Large intestine (tissue), 3 donors: ENCODE data around the gene SLC25A21. TPM values are rescaled to one million over a fixed set of nuclear protein-coding genes. Genes with fewer than 3 reads are reported as not detected.
"Not testable (repeated sequence)": the region's sequence is repeated elsewhere in the genome, so short reads cannot be mapped to it uniquely, and the experiment has no call there.

Experiments
- DNase-seq, 2 donors: peaks; one replicate each; pipeline versions ENCODE4 v3.0.0 to v3.0.0-alpha.2; 2013
- H3K27ac ChIP-seq: one replicate; pipeline ENCODE4 v1.5.1; 2013; ENCODE audit warnings: low read length
- H3K27me3 ChIP-seq: 2 replicates; pipeline ENCODE4 v1.6.1; 2013; ENCODE audit warnings: low read length; ENCODE audit not compliant: control insufficient read depth, insufficient read depth
- H3K36me3 ChIP-seq: 2 replicates; pipeline ENCODE4 v1.6.1; 2013; ENCODE audit warnings: low read length; ENCODE audit not compliant: control insufficient read depth, insufficient read depth
- H3K4me1 ChIP-seq: one replicate; pipeline ENCODE4 v1.6.1; 2013; ENCODE audit warnings: low read length; ENCODE audit not compliant: control insufficient read depth, insufficient read depth
- H3K4me3 ChIP-seq: one replicate; pipeline ENCODE4 v1.5.1; 2013; ENCODE audit warnings: low read length
- H3K9me3 ChIP-seq: one replicate; pipeline ENCODE4 v1.6.1; 2013; ENCODE audit warnings: mild to moderate bottlenecking, low read depth, low read length, moderate library complexity; ENCODE audit not compliant: control insufficient read depth
- WGBS: methylation state at CpG from one replicate; pipeline ENCODE4 v1.1.5; 2013; ENCODE audit warnings: low lambda C conversion rate; ENCODE audit not compliant: insufficient coverage; 5-methylcytosine and 5-hydroxymethylcytosine counted together
- polyA plus RNA-seq: library from polyadenylated mRNA; unstranded; fragments of 120-200 nt; gene quantifications from one replicate; pipeline ENCODE4 v1.2.1, GENCODE V29; 2013

The SLC25A21 gene
- polyA plus RNA-seq, 1 donor: 0.58 TPM

DNA sequence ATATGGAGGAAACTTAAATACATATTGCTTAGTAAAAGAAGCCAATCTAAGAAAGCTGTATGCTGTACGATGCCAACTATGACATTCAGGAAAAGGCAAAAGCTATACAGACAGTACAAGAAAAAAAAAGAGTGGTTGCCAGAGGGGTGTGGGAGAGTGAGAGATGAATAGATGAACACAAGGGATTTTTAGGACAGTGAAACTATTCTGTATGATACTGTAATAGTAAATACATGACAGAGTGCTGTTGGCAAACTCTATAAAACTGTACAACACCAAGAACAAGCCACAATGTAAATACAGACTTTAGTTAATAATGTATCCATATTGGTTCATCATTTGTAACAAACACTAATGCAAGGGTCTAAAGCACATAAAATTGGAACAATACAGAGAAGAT is 14.5 kb upstream of the SLC25A21 start:
- no peak overlapping the region for H3K4me3 ChIP-seq
- DNase-seq: no peak
- H3K27me3 ChIP-seq: no peaks in the 10 kb centered on the region
- H3K27ac ChIP-seq: no peak overlapping the region
- H3K9me3 ChIP-seq: no peaks in the 10 kb centered on the region
- no peaks in the 10 kb centered on the region for H3K4me1 ChIP-seq
- no peaks in the 10 kb centered on the region for H3K36me3 ChIP-seq
- WGBS: 100% methylated on average over 1 of the region's 1 CpG

DNA sequence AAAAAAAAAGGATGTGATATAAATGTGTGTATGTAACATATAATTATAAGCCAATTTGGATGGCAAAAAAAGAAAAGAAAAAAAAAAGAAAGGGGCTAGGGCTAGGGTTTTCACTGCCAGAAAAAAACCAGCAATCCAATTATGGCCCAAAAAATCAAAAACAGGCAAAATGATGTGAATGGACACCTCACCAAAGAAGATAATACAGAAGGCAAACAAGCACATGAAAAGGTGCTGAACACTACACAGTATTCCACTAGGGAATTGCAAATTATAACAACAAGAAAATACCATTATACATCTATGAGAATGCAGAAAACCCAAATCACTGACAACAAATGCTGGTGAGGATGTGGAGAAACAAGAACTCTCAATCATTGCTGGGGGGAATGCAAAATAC is 13.3 kb upstream of the SLC25A21 start:
- no peaks in the 10 kb centered on the region for H3K36me3 ChIP-seq
- H3K4me1 ChIP-seq: no peaks in the 10 kb centered on the region
- no peaks in the 10 kb centered on the region for H3K9me3 ChIP-seq
- no peak overlapping the region for H3K4me3 ChIP-seq
- no peaks in the 10 kb centered on the region for H3K27me3 ChIP-seq
- DNase-seq: no peak
- H3K27ac ChIP-seq: no peak overlapping the region

DNA sequence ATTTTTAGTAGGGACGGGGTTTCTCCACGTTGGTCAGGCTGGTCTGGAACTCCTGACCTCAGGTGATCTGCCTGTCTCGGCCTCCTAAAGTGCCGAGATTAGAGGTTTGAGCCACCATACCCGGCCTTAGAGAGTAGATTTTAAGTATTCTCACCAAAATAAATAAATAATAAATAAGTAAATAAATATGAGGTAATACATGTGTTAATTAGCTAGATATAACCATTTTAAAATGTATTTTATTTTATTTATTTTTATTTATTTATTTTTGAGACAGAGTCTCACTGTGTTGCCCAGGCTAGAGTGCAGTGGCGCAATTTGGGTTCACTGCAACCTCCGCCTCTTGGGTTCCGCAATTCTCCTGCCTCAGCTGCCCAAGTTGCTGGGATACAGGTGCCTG is 12.1 kb upstream of the SLC25A21 start:
- not testable (repeated sequence) for H3K27ac ChIP-seq, H3K27me3 ChIP-seq, H3K9me3 ChIP-seq, H3K4me1 ChIP-seq, H3K4me3 ChIP-seq, DNase-seq, H3K36me3 ChIP-seq
- no CpG with 5 or more reads among the region's 8 CpGs for WGBS

DNA sequence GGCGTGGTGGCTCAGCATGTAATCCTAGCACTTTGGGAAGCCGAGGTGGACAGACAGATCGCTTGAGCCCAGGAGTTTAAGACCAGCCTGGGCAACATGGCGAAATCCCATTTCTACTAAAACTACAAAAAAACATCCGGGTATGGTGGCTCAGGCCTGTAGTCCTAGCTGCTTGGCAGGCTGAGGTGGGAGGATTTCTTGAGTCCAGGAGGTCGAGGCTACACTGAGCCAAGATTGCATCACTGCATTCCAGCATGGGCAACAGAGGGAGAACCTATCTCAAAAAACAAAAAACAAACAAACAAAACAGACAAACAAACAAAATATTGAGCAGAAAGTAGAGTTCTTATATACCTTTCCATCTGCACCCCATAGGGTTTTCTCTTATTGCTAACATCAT is 9.0 kb upstream of the SLC25A21 start:
- H3K27ac ChIP-seq: no peak overlapping the region
- no peaks in the 10 kb centered on the region for H3K27me3 ChIP-seq
- H3K4me3 ChIP-seq: no peak overlapping the region
- no peak for DNase-seq
- no peaks in the 10 kb centered on the region for H3K9me3 ChIP-seq
- H3K36me3 ChIP-seq: no peaks in the 10 kb centered on the region
- H3K4me1 ChIP-seq: no peaks in the 10 kb centered on the region
- no CpG with 5 or more reads among the region's 6 CpGs for WGBS

DNA sequence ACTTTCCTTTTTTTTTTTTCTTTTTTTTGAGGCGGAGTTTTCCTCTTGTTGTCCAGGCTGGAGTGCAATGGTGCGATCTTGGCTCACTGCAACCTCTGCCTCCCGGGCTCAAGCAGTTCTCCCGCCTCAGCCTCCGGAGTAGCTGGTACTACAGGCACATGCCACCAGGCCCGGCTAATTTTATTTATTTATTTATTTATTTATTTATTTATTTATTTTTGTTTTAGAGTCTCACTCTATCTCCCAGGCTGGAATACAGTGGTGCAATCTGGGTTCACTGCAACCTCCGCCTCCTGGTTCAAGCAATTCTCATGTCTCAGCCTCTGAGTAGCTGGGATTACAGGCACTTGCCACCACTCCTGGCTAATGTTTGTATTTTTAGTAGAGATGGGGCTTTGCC is 8.5 kb upstream of the SLC25A21 start:
- 89% methylated on average over 3 of the region's 7 CpGs for WGBS

DNA sequence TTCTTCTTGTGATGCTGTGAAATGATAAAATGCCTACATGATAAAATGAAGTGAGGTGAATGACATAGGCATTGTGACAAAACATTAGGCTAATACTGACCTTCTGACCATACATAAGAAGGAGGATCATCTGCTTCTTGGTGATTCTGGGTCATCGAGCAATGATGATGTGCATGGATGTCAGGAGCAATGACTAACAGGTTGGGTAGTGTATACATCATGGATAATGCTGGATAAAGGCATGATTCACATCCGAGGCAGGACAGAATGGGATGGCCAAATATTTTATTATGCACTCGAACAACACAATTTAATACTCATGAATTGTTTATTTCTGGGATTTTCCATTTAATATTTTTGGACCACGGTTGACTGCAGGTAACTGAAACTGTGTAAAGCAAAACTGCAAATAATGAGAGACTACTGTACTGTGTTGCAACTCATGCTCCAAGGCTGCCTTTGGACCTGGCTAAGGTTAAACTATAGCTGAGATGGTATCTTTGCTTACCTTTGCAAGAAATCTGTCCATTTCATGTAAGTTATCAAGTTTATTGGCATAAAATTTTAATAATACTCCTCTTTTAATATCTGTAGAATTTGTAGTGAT is 7.6 kb upstream of the SLC25A21 start:
- H3K4me1 ChIP-seq: no peaks in the 10 kb centered on the region
- WGBS: no CpG with 5 or more reads among the region's 4 CpGs
- no peaks in the 10 kb centered on the region for H3K9me3 ChIP-seq

More for the DNA sequence above, 8.5 kb upstream of the SLC25A21 start:
- not testable (repeated sequence) for DNase-seq, H3K27me3 ChIP-seq, H3K36me3 ChIP-seq, H3K27ac ChIP-seq, H3K9me3 ChIP-seq, H3K4me3 ChIP-seq, H3K4me1 ChIP-seq

DNA sequence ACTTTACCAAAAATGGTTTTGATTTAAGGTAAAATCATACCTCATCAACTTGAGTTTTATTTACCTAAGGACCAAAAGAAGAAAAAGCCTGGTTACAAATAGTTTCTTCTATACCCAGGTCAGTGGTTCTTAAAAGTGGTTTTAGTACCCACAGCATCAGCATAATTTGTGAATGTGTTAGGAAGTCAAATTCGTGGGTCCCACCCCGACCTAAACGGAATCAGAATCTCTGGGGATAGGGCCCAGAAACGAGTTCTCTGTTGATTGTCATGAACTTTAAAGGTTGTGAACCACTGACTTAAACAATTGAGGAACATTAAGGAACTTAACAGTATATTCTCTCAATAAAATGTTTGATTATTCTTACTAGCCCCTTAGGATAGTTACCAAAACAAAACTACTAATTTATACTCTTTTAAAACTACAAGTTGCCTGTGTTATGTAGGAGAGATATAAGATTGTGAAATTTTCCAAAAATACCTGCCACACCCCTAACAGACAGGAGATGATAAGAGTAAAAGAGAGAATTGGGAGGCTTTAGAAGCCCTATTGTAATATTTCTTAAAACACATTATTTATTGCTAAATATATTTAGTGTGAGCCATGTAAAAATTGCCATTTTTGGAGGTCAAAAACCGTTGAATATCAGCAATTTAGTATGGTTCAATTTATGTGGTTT is 669 bp upstream of the SLC25A21 start:
- Histone ChIP-seq H3K4me1 (no peaks in the 10 kb centered on the region), H3K27ac (no peak overlapping the region), H3K4me3 (peak overlapping the region; percentile 74), H3K9me3 (no peaks in the 10 kb centered on the region), H3K27me3 (no peaks in the 10 kb centered on the region), H3K36me3 (no peaks in the 10 kb centered on the region)
- WGBS: 61% methylated on average over 4 of the region's 5 CpGs
- DNase-seq: no peak

More for the DNA sequence above, 7.6 kb upstream of the SLC25A21 start:
- Histone ChIP-seq H3K4me3 (no peak overlapping the region), H3K27ac (no peak overlapping the region), H3K36me3 (no peaks in the 10 kb centered on the region), H3K27me3 (no peaks in the 10 kb centered on the region)
- no peak for DNase-seq

DNA sequence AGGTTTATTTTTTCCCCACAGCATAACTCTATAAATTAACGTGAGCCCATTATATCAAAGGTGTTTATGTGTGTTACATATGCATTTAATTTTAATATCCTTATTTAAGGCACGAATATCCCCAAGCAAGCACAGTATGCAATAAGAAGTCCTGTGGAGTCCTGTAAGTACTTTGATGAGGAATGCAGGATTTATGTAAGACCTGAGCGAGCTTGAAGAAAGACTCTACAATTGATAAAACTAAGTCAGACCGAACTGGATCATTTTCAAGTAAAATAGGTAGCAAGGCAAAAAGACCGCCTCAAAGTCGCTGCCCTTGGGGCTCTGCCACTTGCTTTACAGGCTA is 755 bp downstream of the SLC25A21 start:
- WGBS: 0% methylated on average over 1 of the region's 6 CpGs
- Histone ChIP-seq H3K4me3 (peak overlapping the region; percentile 74), H3K9me3 (no peaks in the 10 kb centered on the region), H3K4me1 (no peaks in the 10 kb centered on the region), H3K27me3 (no peaks in the 10 kb centered on the region), H3K36me3 (no peaks in the 10 kb centered on the region), H3K27ac (peak overlapping the region; percentile 72)
- no peak for DNase-seq

DNA sequence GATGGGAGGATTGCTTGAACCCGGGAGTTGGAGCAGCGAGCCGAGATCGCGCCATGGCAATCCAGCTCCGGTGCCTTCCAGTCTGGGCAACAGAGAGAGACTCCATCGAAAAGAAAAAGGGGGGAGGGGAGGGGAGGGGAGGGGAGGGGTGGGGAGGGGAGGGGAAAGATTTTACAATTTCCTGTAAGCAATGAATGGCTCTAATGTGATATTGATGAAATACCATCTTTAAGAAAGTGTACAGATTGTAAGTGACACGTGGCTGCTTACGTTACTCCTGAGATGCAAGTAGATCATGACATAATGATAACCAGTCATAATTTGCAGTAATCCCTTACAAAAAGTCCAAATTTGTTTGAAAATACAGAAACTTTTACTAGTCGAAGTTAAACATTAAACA is 1.4 kb downstream of the SLC25A21 start:
- no peak overlapping the region for H3K27ac ChIP-seq
- H3K4me3 ChIP-seq: no peak overlapping the region
- H3K9me3 ChIP-seq: no peaks in the 10 kb centered on the region
- DNase-seq: no peak
- H3K4me1 ChIP-seq: no peaks in the 10 kb centered on the region
- 75% methylated on average over 3 of the region's 10 CpGs for WGBS
- no peaks in the 10 kb centered on the region for H3K27me3 ChIP-seq
- no peaks in the 10 kb centered on the region for H3K36me3 ChIP-seq

DNA sequence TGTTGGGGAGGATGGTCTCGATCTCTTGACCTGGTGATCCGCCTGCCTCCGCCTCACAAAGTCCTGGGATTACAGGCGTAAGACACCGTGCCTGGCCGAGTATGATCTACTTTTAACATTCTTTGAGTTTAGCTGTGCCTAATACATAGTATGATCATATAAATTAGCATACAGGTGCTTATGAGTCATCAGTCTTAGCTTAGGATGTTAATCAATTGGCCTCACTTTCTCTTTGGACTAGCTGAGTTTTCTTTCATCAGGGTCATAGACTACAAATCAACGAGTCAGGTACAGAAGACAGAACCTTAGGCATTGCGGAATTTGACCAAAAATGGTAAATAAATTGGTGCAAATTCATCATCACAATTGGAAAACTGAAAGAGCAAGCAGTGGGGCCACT is 2.2 kb downstream of the SLC25A21 start:
- no peaks in the 10 kb centered on the region for H3K27me3 ChIP-seq
- WGBS: no CpG with 5 or more reads among the region's 8 CpGs
- no peak for DNase-seq

DNA sequence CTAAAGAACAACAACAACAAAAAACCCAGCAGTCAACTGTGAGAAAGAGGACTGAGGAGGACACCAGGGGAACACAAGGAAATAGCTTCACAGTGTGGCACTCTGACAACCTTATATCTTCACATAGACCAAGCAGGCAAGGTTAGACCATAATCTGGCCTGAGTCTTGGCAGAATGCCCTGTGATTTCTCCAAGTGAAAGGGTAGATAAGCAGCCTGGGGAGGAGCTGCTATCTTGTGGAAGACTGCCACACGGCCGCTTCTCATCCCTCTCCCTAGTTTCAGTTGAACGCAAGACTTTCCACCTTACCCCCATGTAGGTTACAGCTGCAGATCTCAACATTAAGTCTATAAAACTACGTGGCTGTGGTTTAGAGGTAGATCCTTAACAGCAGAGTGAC is 3.7 kb downstream of the SLC25A21 start:
- no peaks in the 10 kb centered on the region for H3K4me1 ChIP-seq
- no peaks in the 10 kb centered on the region for H3K36me3 ChIP-seq
- DNase-seq: peak; percentile 12 to 17
- H3K9me3 ChIP-seq: no peaks in the 10 kb centered on the region
- H3K27ac ChIP-seq: no peak overlapping the region
- no peaks in the 10 kb centered on the region for H3K27me3 ChIP-seq
- H3K4me3 ChIP-seq: no peak overlapping the region
- WGBS: no CpG with 5 or more reads among the region's 4 CpGs

More for the DNA sequence above, 2.2 kb downstream of the SLC25A21 start:
- Histone ChIP-seq H3K4me1 (no peaks in the 10 kb centered on the region), H3K27ac (no peak overlapping the region), H3K4me3 (no peak overlapping the region), H3K36me3 (no peaks in the 10 kb centered on the region), H3K9me3 (no peaks in the 10 kb centered on the region)
